Muscle of arm (tissue), 12 donors: ENCODE measurements around the gene MRPL12. TPM values are rescaled to one million over a fixed set of nuclear protein-coding genes. Genes with fewer than 3 reads are reported as not detected.

ENCODE experiments used
- DNase-seq: peaks from one replicate; pipeline ENCODE4 v3.0.0-alpha.2; 2013
- polyA plus RNA-seq, 12 donors: library from polyadenylated mRNA; unstranded; fragments of 120-200 nt; gene quantifications; one replicate each; pipeline ENCODE4 v1.2.1, GENCODE V29; 2013; ENCODE audit not compliant: insufficient read length in 12 of 12

The MRPL12 gene
- polyA plus RNA-seq, 12 donors: 28.6 to 123 (median 48.1) TPM; not detected in 1

GRCh38 chr17:81714412-81715106 is 11.4 kb downstream of the MRPL12 start:
- no peak for DNase-seq

GRCh38 chr17:81715107-81715871 is 12.1 kb downstream of the MRPL12 start:
- no peak for DNase-seq

DNA sequence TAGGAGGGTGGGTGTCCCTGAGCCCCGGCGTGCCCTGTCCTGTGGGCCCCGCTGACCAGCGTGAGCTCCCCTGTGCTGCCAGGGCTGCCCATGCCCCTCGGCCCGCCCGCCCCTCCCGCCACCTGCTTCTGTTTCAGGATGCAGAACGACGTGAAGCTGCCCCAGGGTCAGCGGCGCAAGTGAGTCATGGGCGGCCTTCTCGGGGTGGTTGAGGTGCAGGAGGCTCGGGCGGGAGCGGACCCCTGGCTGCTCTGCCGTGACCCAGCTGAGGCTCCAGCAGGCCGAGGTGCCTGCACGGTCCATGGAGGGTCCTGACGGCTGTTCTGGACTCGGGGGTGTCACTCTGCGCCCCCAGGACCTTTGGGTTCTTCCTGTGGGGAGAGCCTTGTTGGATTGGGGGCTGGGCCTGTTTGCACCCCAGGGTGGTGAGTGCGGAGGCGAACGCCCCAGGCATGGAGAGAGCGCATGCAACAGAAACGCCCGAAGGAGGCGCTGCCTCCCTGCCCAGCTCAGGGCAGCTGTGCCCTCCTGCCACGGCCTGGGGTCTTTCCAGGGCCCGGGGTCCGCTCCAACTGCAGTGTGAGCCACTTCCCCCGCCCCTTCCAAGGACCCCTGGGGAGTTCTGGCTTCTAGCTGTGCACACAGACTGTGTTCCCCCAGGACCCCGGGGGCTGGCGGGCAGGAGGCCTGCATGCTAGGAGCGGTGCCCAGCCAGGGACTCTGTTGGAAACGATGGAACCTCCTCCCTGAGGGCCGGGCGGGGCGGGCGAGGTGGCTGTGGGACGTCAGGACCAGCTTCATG is 12.9 kb downstream of the MRPL12 start:
- DNase-seq: no peak

GRCh38 chr17:81716674-81716996 is 13.5 kb downstream of the MRPL12 start:
- no peak for DNase-seq

GRCh38 chr17:81717049-81717765 is 14.0 kb downstream of the MRPL12 start:
- DNase-seq: no peak

DNA sequence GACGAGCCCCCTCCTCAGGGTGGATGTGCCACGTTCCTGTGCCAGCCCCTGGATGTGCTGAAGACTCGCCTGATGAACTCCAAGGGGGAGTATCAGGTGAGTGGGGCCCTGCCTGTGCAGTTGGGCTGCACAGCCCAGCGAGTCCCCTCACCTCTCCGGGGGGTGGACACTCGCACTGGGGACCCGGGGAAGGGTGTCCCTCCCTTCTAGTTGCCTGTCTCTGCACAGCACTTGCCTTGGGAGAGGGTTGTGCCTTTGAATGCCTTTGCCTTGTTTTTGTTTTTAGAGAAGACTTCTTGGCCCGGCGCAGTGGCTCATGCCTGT is 14.6 kb downstream of the MRPL12 start:
- no peak for DNase-seq

GRCh38 chr17:81719410-81720266 is 16.5 kb downstream of the MRPL12 start:
- no peak for DNase-seq

DNA sequence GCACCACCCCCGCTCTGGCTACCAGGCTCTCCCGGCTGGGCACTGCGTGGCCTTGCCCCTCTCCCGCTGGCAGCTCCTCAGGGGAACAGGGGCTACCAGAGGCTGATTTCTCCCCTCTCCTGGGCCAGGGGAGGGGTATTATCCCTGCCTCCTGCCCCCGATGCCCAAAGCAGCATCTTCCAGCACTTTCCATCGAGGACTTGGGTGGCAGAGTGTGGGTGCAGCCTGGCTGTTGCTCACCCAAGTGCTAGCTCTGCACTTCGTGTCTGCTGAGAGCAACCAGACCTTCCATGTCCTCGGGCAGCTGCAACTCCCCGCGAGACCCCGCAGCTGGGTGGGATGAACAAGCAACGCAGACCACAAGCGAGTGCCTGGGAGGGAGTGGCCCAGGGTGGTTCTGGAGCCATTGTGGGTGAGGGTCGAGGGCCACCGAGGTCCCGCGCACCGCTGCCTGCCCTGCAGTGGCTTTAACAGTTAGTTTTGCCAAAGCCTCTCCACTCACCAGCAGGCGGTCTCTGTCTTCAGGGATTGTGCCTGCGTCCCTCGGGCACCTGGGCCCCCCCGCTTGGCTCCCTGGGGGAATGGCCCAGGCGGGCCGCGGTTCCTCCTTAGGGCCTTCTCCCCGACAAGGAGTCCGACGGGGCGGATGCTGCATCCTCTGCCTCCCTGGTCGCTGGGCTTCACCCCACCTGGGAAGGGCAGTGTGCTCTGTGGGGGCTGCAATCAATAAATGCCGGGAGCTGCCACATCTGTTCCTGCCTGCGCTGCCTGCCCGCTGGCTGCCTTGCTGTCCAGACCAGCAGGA is 17.3 kb downstream of the MRPL12 start:
- DNase-seq: no peak

DNA sequence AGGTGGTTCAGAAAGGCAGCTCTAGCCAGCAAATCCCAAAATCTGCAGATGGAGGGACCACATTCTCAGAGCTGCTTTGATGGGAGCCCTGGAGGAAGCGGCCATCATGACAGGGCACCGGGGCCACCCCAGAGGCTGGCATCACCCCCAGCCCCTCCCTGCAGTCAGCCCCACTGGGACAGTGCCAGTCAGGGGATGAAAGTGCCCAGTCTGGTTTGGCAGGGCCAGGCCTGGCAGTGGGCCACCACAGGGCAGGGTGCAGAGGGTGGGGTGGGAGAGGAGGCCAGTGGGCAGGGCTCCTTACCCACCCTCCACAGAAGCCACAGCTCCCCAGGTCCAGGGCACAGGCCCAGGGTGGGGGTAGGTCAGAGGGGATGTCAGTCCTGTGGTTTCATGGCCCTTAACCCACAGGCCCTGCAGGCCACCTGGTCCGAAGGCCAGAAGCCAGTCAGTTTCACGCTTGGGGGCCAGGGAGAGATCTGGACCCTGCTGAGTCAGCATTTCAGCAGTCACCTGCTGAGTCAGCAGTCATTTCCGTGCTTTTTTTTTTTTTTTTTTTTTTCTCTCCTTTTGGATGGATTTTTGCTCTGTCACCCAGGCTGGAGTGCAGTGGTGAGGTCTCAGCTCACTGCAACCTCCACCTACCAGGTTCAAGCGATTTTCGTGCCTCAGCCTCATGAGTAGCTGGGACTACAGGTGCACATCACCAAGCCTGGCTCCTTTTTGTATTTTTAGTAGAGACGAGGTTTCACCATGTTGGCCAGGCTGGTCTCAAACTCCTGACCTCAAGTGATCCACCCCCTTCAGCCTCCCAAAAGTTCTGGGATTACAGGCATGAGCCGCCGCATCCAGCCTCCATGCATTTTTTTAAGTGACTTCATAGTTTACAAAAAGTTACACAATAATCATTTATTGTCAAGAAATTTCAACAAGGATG is 19.3 kb downstream of the MRPL12 start:
- DNase-seq: no peak

GRCh38 chr17:81723651-81724209 is 20.6 kb downstream of the MRPL12 start:
- DNase-seq: no peak

DNA sequence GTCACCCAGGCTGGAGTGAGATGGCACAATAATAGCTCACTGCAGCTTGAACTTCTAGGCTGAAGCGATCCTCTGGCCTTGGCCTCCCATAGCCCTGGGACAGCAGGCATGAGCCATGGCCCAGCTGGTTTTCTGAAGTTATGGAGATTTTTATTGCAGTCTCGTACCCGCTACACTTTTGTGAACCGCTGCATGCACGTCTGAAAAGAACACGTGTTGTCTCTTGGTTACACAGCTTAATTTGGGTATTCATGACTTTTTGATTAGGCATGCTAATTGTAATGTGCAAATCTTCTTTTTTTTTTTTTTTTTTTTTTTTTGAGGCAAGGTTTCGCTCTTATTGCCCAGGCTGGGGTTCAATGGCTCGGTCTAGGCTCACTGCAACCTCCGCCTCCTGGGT is 22.3 kb downstream of the MRPL12 start:
- DNase-seq: no peak

DNA sequence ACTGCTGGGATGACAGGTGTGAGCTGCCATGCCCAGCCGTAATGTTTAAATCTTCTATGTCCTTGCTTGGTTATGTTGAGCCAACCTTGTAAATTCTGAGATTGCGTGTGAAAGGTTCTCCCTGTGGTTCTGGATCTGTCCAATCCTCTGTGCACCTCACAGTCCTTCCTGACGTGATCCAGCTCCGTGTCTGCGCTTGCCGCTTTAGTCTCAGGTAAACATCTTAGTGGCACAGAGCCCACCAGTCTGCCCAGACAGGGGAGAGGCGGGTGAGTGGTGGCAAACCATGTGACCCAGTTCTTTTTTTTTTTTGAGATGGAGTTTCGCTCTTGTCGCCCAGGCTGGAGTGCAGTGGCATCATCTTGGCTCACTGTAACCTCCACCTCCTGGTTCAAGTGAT is 22.8 kb downstream of the MRPL12 start:
- DNase-seq: no peak

DNA sequence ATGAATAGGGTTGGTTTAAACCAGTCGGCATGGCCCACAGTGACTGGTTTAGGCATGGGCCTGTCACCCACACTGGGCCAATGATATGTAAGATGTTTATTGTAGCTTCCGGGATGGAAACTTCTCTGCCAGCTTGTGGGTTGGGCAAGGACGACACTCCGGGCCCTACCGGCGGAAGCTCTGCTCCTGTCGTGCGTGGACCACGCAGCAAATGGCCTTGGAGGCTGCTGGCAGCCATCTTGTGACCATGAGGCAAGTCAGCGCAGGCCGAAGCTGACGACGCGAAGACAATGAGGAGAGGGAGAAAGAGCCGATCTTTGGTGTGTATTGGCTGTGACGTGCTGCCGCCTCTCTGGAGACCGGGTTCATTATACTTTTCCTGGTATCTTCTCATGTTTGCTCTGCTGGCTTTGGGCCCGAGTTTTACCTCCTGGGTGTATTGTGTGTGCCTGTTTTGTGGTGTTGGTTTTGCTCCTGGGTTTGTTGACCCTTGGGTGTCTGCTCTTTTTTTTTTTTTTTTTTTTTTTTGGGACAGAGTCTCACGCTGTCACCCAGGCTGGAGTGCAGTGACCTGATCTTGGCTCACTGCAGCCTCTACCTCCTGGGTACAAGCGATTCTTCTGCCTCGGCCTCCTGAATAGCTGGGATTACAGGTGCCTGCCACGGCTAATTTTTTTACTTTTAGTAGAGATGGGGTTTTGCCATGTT is 24.3 kb downstream of the MRPL12 start:
- DNase-seq: no peak

- peak; percentile 66 for DNase-seq
Measured at GRCh38 chr17:81733507-81734404, 30.6 kb downstream of the MRPL12 start.

DNA sequence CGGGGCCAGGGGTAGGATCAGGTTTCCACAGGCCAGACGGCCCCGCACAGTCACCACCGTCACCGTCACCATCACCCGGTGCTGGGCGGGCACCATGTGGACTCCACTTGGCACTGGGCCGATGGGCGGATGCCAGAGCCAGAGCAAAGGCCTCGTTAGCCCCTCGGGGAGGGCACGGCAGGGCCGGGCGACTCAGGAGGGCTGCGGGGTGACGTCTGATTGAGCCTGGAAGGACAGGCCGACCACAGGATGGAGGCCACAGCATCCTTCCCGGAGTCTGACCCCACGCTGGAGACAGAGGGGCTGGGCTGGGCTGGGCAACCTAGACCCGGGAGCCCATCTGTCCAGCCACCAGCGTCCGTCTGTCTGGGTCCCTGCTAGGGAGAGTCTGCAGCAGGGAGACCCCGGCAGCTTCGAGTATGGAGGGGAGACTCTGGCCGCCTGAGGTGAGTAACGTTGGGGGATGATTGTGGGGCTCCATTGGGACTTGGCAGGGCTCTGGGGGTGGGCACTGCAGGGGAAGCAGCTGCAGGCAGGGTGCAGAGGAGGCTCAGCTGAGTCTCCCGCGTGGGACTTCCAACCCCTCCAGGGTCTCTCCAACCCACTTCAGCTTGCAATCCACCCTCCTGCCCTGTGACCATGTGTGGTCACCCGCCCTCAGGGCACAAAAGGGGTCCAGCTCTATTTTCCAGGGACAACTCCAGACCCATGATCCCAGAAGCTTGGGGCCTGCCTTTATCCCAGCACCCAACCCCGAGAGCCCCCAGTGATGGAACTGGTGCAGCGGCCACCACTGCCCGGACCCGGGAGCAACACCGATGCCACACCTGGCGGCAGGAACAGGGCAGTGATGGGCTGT is 31.5 kb downstream of the MRPL12 start:
- no peak for DNase-seq
